Motor neuron (in vitro differentiated cells): ENCODE measurements around the gene GM2A. TPM values are rescaled to one million over a fixed set of nuclear protein-coding genes. Genes with fewer than 3 reads are reported as not detected.

Experiments used
- ATAC-seq, 8 experiments: fragments of 200-7000 bp; cut with Tn5 transposase; replicated peaks in 6 of 8; 2 replicates each; pipeline ENCODE4 v1.8.0; 2021; ENCODE audit warnings: mild to moderate bottlenecking in 8 of 8, moderate library complexity in 8 of 8
- H3K27ac ChIP-seq, 2 donors: fragments of 250-450 bp; sonication (Bioruptor Pico); 2 replicates each; pipeline ENCODE4 v1.9.0; 2021; ENCODE audit warnings: antibody characterized with exemption in 2 of 2, mild to moderate bottlenecking in 2 of 2, moderate library complexity in 1 of 2
- H3K4me1 ChIP-seq, 2 donors: fragments of 250-450 bp; sonication (Bioruptor Pico); replicated peaks in 1 of 2; 2 replicates each; pipeline ENCODE4 v1.6.1; 2021; ENCODE audit warnings: antibody characterized with exemption in 2 of 2, mild to moderate bottlenecking in 2 of 2, moderate library complexity in 1 of 2
- H3K4me3 ChIP-seq, 5 donors: fragments of 250-450 bp; sonication (Bioruptor Pico); 2 replicates each; pipeline ENCODE4 v1.9.0; 2021; ENCODE audit warnings: antibody characterized with exemption in 5 of 5, mild to moderate bottlenecking in 5 of 5, moderate library complexity in 4 of 5
- WGBS, 10 experiments: fragments of 450-650 bp; shearing (Covaris generic); methylation state at CpG; one replicate each; pipeline ENCODE4 v1.0.0; 2022; 5-methylcytosine and 5-hydroxymethylcytosine counted together
- in situ Hi-C, 9 experiments: fragments of 400-800 bp; cut with MboI; loops; one replicate each; pipeline ENCODE4 v1.15.0; 2021; ENCODE audit warnings: low sequenced_read_pairs in 9 of 9, low pct_unique_long_range_greater_than_20kb in 2 of 9; ENCODE audit not compliant: unreplicated experiment in 9 of 9
- total RNA-seq, 8 experiments: library from RNA; unstranded; fragments of 300-600 nt; gene quantifications; 2 replicates each; pipeline versions ENCODE4 v1.2.3 to v1.2.4, GENCODE V29; 2022

The GM2A gene
- total RNA-seq, result 10 to 100 TPM in 7 of 8 experiments, 1 to 10 TPM in 1; 9.2 to 18.5 (median 11.4) TPM

DNA sequence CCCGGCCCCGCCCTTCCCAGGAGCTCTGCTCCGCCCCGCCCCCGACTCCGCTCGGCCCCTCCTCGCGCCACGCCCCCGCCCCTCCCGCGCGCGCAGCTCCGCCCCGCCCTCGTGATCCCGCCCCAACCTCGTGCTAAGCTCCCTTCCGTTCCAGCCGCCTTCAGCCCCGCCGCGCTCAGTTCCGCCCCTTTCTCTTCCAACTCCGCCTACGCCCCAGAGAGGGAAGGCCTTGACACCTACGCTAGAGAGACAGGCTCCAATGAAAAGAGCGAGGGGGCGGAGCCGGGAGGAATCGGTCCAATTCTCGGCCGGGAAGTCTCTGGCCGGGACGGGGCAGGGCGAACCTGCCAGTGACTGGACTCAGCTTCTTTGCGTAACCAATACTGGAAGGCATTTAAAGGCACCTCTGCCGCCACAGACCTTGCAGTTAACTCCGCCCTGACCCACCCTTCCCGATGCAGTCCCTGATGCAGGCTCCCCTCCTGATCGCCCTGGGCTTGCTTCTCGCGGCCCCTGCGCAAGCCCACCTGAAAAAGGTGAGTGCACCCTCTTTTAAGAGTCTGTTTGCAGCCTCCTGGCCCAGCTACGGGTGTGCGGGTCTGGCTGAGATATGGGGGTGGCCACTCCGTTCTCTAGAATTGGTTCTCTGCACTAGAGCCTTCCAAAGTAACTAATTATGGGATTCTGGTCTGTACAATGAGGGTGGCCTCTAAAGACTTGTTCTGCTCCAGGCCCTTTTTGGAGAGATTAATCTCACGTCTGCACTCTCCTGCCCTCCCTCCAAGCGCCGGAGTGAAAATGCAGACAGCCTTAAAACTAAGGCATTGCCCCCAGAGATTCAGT lies at the start of gene GM2A:
TSS of gene GM2A (plus strand) at position 424 of the 843 bp plus-strand sequence. CDS start at position 456, 32 bp downstream.
- in situ Hi-C loops, result no loop called here
- peak; percentile 93 to 98 (median 97) for ATAC-seq
- 0 to 8% (median 0%) methylated on average over 2 to 6 of the region's 52 CpGs; no CpG with 5 or more reads in 4 of the 10 experiments for WGBS, 10 experiments
- Histone ChIP-seq H3K4me3 (peak within 1 kb of the TSS; percentile 55 to 71 (median 58)), H3K27ac (no peak within 1 kb of the TSS), H3K4me1 (peaks cover 4 to 7% of the 10 kb centered on the region in 2 donors)

DNA sequence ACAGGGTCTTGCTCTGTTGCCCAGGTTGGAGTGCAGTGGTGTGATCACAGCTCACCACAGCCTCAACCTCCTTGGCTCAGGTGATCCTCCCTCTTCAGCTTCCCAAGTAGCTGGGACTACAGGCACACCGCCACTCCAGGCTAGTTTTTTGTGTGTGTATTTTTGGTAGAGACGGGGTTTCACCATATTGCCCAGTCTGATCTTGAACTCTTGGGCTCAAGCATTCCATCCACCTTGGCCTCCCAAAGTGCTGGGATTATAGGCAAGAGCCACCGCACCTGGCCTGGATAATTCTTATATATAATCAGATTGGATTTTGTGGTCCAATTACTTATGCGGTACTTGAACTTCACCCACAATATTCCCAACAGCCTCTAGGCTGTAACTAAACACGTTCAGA lies 48.9 kb upstream of the GM2A start:
- in situ Hi-C loops, result no loop called here

DNA sequence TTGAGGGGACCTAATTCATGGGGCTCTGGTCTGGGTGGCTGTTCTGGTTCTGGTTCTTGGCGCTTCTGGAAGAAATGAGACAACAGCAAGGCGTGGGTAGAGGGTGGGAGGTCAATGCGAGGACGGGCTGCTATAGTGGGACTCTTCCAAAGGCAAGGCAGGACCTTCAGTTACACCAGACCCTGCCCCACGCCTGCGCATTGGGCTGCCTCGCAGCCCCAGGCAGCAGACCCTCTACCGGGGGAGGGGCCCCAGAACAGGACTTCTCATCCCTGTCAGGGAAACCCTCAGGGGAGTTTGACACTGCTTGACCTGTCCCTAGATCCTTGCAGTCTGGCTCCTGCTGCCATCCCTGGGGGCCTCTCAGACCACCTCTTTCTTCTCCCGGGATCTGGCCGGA lies 47.6 kb upstream of the GM2A start:
- H3K4me3 ChIP-seq, result no peak overlapping the region
- in situ Hi-C loops, result no loop called here
- H3K27ac ChIP-seq, result no peak overlapping the region
- no peak for ATAC-seq
- WGBS, 10 experiments, result 20 to 77% (median 71%) methylated on average over 1 to 10 of the region's 10 CpGs; no CpG with 5 or more reads in 7 of the 10 experiments
- H3K4me1 ChIP-seq, result no peaks in the 10 kb centered on the region

More for the DNA sequence above, 48.9 kb upstream of the GM2A start:
- no peak overlapping the region for H3K4me3 ChIP-seq
- no peak overlapping the region for H3K27ac ChIP-seq
- 14 to 100% (median 91%) methylated on average over 1 to 5 of the region's 5 CpGs; no CpG with 5 or more reads in 2 of the 10 experiments for WGBS, 10 experiments
- no peak for ATAC-seq
- no peaks in the 10 kb centered on the region for H3K4me1 ChIP-seq

DNA sequence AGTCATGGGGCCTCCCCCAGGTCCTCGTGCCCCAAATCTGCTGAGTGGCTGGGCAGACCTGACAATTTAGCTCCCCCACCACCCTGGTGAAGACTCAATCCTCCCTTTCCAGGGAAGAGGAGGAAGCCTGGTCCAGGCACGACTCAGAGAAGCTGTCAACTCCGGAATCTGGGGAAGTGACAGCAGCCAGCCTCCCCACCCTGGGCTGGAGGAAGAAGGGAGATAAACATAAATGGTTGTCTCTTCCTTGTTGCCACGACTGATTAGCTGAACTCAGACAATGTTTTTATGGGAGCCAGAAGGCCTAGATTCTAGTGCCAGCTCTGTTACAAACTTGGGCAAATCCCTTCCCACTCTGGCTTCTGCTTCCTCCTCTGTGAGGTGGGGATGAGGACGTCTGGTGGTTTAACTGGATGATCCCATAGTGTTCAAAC lies 44.5 kb upstream of the GM2A start:
- no peaks in the 10 kb centered on the region for H3K4me1 ChIP-seq
- in situ Hi-C loops, result no loop called here
- 21 to 67% (median 39%) methylated on average over 1 to 4 of the region's 5 CpGs; no CpG with 5 or more reads in 5 of the 10 experiments for WGBS, 10 experiments
- no peak overlapping the region for H3K27ac ChIP-seq
- no peak for ATAC-seq
- H3K4me3 ChIP-seq, result no peak overlapping the region

DNA sequence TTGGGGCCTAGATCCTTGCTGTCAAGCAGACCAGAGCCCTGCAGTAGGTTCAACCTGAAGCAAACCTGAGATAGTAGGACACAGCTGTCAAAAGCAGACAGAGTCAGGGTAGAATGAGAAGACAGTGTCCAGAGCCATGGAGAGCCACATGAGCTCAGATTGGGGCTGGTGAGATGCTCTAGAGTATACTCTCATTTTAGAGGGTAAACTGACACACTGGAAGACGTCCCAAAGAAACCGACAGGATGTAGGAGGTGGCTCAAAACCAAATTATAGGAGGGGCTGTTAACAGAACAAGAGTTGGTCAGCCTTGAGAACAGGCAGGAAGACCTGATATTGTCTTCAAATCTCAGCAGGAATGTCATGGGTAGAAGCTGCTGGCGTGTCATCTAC lies 40.6 kb upstream of the GM2A start:
- Histone ChIP-seq H3K4me3 (no peak overlapping the region), H3K27ac (no peak overlapping the region), H3K4me1 (no peaks in the 10 kb centered on the region)
- WGBS, 10 experiments, result 19 to 90% (median 52%) methylated on average over 1 to 3 of the region's 3 CpGs; no CpG with 5 or more reads in 2 of the 10 experiments
- ATAC-seq, result no peak
- in situ Hi-C loops, result no loop called here

DNA sequence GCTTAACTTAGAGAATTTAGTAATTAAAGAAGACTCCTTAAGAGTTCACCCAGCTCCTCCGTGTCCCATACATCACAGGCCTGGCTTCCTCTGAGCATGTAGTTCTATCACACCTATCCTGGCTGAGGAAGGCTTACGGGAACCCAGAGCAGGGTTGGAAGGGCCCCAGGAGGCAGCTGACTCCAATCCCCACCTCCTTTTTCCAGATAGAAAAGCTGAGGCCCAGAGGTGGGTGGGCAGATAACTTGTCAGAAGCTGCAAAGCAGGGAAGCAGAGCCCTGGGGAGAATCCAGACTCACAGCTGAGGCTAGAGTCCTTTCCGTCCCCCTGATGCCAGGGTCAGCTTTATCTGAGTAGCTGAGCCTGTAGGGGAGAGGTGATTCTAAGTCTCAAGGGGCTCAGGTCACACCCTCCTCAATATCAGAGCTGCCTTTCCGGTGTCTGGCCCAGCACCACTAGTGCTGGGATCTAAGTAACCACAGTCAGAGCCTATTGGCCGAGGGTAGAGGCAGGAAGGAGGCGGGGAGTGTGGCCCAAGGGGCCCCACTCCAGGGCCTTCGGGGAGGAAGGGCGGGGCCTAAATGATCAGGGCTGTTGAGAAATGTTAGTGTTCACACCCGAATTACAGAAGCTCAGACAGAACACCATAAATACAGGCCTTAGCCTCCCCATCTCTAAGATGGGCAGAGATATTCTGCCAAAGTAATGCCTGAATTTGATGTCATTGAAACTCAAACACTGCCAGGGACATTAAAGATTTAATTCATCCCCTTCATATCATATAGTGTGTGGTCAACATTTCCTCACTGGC lies 39.0 kb upstream of the GM2A start:
- in situ Hi-C loops, result no loop called here
- ATAC-seq, result peak in 7 of 8 experiments; percentile 33 to 99 (median 65)
- Histone ChIP-seq H3K4me3 (no peak overlapping the region), H3K27ac (no peak overlapping the region), H3K4me1 (no peaks in the 10 kb centered on the region)
- WGBS, 10 experiments, result 32 to 100% (median 71%) methylated on average over 1 to 5 of the region's 9 CpGs; no CpG with 5 or more reads in 4 of the 10 experiments

DNA sequence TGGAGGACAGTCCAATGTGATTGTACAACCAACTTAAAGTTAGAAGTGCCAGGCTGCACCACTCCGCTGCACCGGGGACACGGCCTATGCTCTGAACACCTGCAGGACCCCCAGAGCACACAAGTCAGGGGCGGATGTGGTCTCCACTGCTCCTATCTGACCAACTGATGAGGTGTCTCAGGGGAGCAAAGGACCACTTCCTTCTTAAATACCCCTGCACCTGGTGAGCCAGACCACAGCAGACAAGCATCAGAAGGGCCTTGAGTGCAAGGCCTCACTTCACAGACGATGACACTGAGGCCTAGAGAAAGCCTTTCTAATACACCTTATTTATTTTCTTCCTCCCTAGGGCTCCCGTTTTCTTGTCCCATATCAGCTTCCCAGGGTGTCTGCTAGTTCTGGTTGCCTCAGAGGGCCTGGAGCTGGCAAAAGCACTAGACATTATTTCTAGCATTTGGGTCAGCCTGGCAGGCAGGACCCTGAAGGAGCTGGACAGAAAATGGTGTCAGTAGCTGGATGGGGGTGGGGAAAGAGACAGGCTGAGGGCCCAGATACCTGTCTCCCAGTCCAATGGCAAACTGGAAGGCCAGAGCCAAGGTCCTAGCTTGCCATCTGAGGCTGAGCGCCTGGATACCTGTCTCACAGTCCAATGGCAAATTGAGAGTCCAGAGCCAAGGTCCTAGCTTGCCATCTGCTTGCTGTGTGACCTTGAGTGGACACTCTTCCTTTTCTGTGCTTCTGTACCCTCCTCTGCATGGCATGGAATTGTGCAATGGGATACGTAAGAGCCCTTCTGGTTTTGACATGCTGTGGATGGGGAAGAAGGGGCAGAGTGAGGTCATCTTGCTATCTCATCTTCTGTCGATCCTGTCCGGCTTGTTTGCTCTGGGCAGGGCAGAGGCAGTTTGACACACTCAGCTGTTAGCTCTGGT lies 38.1 kb upstream of the GM2A start:
- H3K4me3 ChIP-seq, result no peak overlapping the region
- ATAC-seq, result peak in 1 of 8 experiments; percentile 65
- WGBS, 10 experiments, result 40 to 100% (median 88%) methylated on average over 1 to 7 of the region's 10 CpGs; no CpG with 5 or more reads in 1 of the 10 experiments
- H3K4me1 ChIP-seq, result no peaks in the 10 kb centered on the region
- no peak overlapping the region for H3K27ac ChIP-seq
- in situ Hi-C loops, result no loop called here

DNA sequence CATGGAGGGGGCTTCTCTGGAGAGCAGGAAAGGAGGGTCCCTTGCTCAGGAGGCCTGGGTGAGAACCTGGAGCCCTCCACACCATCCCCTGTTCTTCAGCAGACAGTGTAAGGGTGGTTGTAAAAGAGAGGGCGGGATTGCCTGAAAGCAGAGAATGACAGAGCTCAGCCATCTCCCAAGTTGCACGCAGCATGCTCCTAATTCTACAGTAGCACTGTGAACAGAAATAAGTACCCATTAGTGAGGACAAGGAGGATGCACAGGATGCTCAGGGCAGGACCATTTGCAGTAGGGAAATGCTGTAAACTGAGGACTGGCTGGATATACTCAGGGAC lies 37.5 kb upstream of the GM2A start:
- ATAC-seq, result no peak
- Histone ChIP-seq H3K4me1 (no peaks in the 10 kb centered on the region), H3K27ac (no peak overlapping the region), H3K4me3 (no peak overlapping the region)
- 57 to 80% (median 63%) methylated on average over 1 to 2 of the region's 2 CpGs; no CpG with 5 or more reads in 7 of the 10 experiments for WGBS, 10 experiments
- in situ Hi-C loops, result no loop called here

DNA sequence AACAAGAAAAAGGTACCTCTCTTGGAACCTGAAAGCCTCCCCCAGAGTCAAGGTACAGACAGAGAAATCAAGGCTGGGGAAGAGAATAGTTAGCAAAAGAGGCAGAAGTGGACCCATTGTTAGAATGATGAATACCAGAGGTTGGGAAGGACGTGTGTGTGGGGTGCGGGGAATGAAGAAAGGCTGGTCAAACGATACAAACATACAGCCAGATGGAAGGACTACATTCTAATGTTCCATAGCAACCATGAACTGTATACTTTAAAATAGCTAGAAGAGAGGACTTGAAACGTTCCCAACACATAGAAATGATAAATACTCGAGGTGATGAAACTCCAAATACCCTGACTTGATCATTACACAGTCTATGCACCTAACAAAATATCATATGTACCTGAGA lies 36.2 kb upstream of the GM2A start:
- Histone ChIP-seq H3K27ac (no peak overlapping the region), H3K4me1 (no peaks in the 10 kb centered on the region), H3K4me3 (no peak overlapping the region)
- 14 to 66% (median 52%) methylated on average over 1 to 5 of the region's 5 CpGs; no CpG with 5 or more reads in 3 of the 10 experiments for WGBS, 10 experiments
- ATAC-seq, result no peak
- in situ Hi-C loops, result no loop called here

DNA sequence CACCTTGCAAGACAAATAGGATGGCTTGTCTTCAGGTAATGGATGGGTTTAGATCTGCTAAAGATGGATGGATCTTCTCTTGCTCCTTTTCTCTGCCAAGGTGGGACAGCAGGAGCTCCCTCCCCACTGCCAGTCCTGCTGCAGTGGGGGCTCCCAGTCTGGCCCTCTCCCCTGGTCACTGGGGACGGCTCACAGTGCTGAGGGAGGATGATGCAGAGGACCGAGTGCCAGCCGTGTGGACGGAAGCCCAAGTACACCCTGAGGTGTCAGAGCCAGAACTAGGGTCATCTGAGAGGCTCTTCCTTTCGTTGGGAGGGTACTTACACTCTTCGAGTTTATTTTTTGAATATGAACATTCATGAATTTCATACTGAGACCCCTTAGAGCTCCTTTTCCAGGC lies 34.8 kb upstream of the GM2A start:
- Histone ChIP-seq H3K4me1 (no peaks in the 10 kb centered on the region), H3K27ac (no peak overlapping the region), H3K4me3 (no peak overlapping the region)
- no peak for ATAC-seq
- WGBS, 10 experiments, result 21 to 91% (median 68%) methylated on average over 2 to 5 of the region's 6 CpGs; no CpG with 5 or more reads in 5 of the 10 experiments
- in situ Hi-C loops, result no loop called here

DNA sequence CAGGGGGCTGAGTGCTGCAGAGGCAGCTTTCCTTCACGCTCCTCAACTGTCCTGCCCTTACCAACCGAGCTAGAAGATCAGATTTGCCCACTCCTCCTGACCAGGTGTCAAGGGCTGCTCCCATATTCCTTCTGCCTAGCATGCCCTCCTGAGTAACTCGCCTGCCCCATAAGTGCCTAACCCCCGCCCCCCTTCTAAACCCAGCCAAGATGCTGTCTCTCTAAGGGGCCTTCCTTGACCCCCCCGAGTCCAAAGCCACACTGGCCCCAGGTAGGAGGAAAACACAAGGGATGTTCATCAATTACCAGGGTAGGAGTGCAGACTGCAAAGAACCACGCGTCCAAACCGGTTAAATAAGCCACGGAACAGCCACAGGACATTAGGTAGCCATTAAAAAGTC lies 33.8 kb upstream of the GM2A start:
- no peaks in the 10 kb centered on the region for H3K4me1 ChIP-seq
- no peak overlapping the region for H3K27ac ChIP-seq
- no peak overlapping the region for H3K4me3 ChIP-seq
- WGBS, 10 experiments, result 40 to 100% (median 80%) methylated on average over 1 to 4 of the region's 9 CpGs; no CpG with 5 or more reads in 5 of the 10 experiments
- ATAC-seq, result no peak
- in situ Hi-C loops, result no loop called here

DNA sequence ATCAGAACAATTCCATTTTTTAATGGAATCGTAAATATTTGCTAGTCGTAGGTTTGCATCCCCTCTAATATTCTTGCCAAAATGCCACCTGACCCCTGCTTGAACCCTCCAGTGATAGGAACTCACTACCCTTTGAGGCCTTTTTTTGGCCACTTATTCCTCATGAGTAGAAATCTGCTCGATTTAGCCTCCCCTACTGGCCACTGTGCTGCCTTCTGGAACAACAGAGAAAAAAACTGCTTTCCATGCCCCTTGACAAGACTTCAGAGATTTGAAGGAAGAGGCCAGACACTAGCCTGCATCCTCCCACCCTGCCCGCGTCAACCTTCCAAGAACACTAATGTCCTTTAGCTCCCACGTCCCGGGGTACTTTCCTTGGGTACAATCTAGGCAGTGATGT lies 33.2 kb upstream of the GM2A start:
- Histone ChIP-seq H3K27ac (no peak overlapping the region), H3K4me3 (no peak overlapping the region), H3K4me1 (no peaks in the 10 kb centered on the region)
- 52 to 100% (median 83%) methylated on average over 1 to 7 of the region's 7 CpGs for WGBS, 10 experiments
- ATAC-seq, result no peak
- in situ Hi-C loops, result no loop called here
